Endothelial cell of umbilical vein (primary cell): ENCODE results near the gene CNKSR3.

ENCODE experiments used
- EZH2 ChIP-seq: IDR thresholded peaks from 2 replicates; pipeline ENCODE4 v1.6.1; 2012; ENCODE audit warnings: borderline replicate concordance, low read depth, mild to moderate bottlenecking, moderate library complexity, low read length, inconsistent platforms; ENCODE audit not compliant: severe bottlenecking
- FOS ChIP-seq: IDR thresholded peaks from 2 replicates; pipeline ENCODE4 v1.6.1; 2011; ENCODE audit warnings: mild to moderate bottlenecking, low read length, moderate library complexity, borderline replicate concordance; ENCODE audit not compliant: insufficient read depth
- GATA2 ChIP-seq: IDR thresholded peaks from 2 replicates; pipeline ENCODE4 v1.7.0; 2011; ENCODE audit warnings: low read depth, mild to moderate bottlenecking, moderate library complexity, mixed read lengths, low read length; ENCODE audit not compliant: insufficient read length, insufficient read depth
- MYC ChIP-seq: IDR thresholded peaks from one replicate; pipeline ENCODE4 v1.6.1; 2011; ENCODE audit warnings: mild to moderate bottlenecking, low read depth, low read length
- POLR2A ChIP-seq: IDR thresholded peaks from 2 replicates; pipeline ENCODE4 v1.6.1; 2012; ENCODE audit warnings: low read depth, mild to moderate bottlenecking, control low read depth, low read length
- POLR2AphosphoS5 ChIP-seq: IDR thresholded peaks from 2 replicates; pipeline ENCODE4 v1.6.1; 2012; ENCODE audit warnings: low read depth, mild to moderate bottlenecking, control low read depth, low read length, moderate library complexity; ENCODE audit not compliant: insufficient read depth
- TF ChIP-seq, protein P1 (sequence below), 2 donors: IDR thresholded peaks; 1 replicate in 1 of 2; 2 replicates in 1 of 2; pipeline ENCODE4 v1.5.1; 2011; ENCODE audit warnings: low read length in 2 of 2, mild to moderate bottlenecking in 2 of 2, moderate library complexity in 2 of 2, control low read depth in 1 of 2, inconsistent platforms in 1 of 2, low read depth in 1 of 2; ENCODE audit not compliant: insufficient read depth in 1 of 2; ENCODE audit errors: extremely low read depth in 1 of 2
- TF ChIP-seq, protein P2 (sequence below): IDR thresholded peaks from 2 replicates; pipeline ENCODE4 v1.6.1; 2011; ENCODE audit not compliant: insufficient read depth, insufficient read length

DNA sequence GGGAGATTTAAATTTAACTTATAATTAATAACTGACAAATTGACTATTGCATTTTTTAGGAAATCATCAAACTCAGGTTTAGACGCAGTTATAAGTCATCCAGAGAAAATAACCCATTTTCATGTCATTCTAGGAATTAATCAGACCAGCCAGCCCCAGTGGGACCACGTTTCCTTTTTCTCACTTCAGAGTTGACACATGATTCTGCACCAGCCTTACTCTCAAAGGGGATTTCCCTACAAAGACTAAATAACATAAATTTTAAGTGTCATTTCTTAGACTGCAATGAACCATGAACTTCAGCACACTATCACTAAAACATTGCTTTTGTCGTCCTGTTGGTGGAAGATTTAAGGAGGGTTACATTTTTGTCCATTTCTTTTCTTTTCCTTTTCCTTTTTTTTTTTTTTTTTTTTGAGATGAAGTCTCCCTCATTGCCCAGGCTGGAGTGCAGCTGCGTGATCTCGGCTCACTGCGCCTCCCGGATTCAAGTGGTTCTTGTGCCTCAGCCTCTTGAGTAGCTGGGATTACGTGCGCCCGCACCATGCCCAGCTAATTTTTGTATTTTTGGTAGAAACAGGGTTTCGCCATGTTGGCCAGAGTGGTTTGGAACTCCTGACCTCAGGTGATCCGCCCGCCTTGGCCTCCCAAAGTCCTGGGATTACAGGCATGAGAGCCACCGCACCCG is 157.4 kb downstream of the CNKSR3 start:
- TF ChIP-seq, protein P1, sequence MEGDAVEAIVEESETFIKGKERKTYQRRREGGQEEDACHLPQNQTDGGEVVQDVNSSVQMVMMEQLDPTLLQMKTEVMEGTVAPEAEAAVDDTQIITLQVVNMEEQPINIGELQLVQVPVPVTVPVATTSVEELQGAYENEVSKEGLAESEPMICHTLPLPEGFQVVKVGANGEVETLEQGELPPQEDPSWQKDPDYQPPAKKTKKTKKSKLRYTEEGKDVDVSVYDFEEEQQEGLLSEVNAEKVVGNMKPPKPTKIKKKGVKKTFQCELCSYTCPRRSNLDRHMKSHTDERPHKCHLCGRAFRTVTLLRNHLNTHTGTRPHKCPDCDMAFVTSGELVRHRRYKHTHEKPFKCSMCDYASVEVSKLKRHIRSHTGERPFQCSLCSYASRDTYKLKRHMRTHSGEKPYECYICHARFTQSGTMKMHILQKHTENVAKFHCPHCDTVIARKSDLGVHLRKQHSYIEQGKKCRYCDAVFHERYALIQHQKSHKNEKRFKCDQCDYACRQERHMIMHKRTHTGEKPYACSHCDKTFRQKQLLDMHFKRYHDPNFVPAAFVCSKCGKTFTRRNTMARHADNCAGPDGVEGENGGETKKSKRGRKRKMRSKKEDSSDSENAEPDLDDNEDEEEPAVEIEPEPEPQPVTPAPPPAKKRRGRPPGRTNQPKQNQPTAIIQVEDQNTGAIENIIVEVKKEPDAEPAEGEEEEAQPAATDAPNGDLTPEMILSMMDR (IDR thresholded peaks at IDR 0.05; ENCODE audit: extremely low read depth in 1 of 2, insufficient read depth in 1 of 2, low read depth in 1 of 2, low read length in 2 of 2): no peak
- TF ChIP-seq EZH2: no peak
- no peak for TF ChIP-seq POLR2A
- TF ChIP-seq, protein P2, sequence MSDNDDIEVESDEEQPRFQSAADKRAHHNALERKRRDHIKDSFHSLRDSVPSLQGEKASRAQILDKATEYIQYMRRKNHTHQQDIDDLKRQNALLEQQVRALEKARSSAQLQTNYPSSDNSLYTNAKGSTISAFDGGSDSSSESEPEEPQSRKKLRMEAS: no peak
- no peak for TF ChIP-seq MYC
- TF ChIP-seq POLR2AphosphoS5: no peak
- TF ChIP-seq GATA2: no peak
- TF ChIP-seq FOS: no peak
